Activated CD4-positive, alpha-beta memory T cell treated with anti-CD3 and anti-CD28 coated beads for 36 hours (primary cell): ENCODE measurements around the gene MASP1. TPM values are rescaled to one million over a fixed set of nuclear protein-coding genes. Genes with fewer than 3 reads are reported as not detected.

Experiments
- CTCF ChIA-PET: fragments of 350-600 bp; sonication (Branson Sonifier 250); formaldehyde crosslinking; loops from one replicate; lab custom pipeline; 2021; ENCODE audit warnings: antibody characterized with exemption, inconsistent platforms; lab: Charles Lee
- POLR2A ChIA-PET: fragments of 350-600 bp; sonication (Branson Sonifier 250); formaldehyde crosslinking; loops from one replicate; lab custom pipeline; 2021; ENCODE audit warnings: antibody characterized with exemption; lab: Charles Lee
- DNase-seq: peaks from one replicate; pipeline ENCODE4 v3.0.0-alpha.2; 2020
- H3K27ac Mint-ChIP-seq: one replicate; pipeline ENCODE4 v1.8.0; 2021; ENCODE audit warnings: mixed read lengths
- H3K27me3 Mint-ChIP-seq: one replicate; pipeline ENCODE4 v1.8.0; 2021; ENCODE audit warnings: mixed read lengths
- H3K36me3 Mint-ChIP-seq: one replicate; pipeline ENCODE4 v1.8.0; 2021; ENCODE audit warnings: mixed read lengths
- H3K4me1 Mint-ChIP-seq: one replicate; pipeline ENCODE4 v1.8.0; 2021; ENCODE audit warnings: low read depth, mixed read lengths
- H3K4me3 Mint-ChIP-seq: one replicate; pipeline ENCODE4 v1.8.0; 2021; ENCODE audit warnings: mild to moderate bottlenecking, mixed read lengths
- H3K9me3 Mint-ChIP-seq: one replicate; pipeline ENCODE4 v1.8.0; 2021; ENCODE audit warnings: mixed read lengths
- intact Hi-C: fragments of 100-400 bp; cut with micrococcal nuclease; formaldehyde crosslinking; loops from one replicate; pipeline ENCODE4 v1.15.1; 2023
- total RNA-seq, 2 experiments: library from RNA; stranded (reverse); gene quantifications; one replicate each; pipeline ENCODE4 v1.2.3, GENCODE V29; 2021

The MASP1 gene
- total RNA-seq, 2 experiments from 2014 or later, result not detected

- ChIA-PET POLR2A (no interaction called here), CTCF (interaction anchor here (0.8 to 1.3 kb wide), 3 partner anchors 24 to 387 kb away, joined by 4 to 7 read pairs (median 4); no protein-coding TSS in a partner anchor)
- no peak for DNase-seq
- Mint-ChIP-seq H3K27ac (no peak overlapping the region), H3K4me1 (no peaks in the 10 kb centered on the region), H3K36me3 (no peaks in the 10 kb centered on the region), H3K4me3 (no peak overlapping the region), H3K27me3 (peaks cover 25% of the 10 kb centered on the region), H3K9me3 (no peaks in the 10 kb centered on the region)
- intact Hi-C loops, result no loop called here
Observed at GRCh38 chr3:187292631-187293515, 1.3 kb upstream of the MASP1 start.

GRCh38 chr3:187292181-187292580 is 644 bp upstream of the MASP1 start:
- ChIA-PET CTCF (no interaction called here), POLR2A (no interaction called here)
- Mint-ChIP-seq H3K4me1 (no peaks in the 10 kb centered on the region), H3K27me3 (peaks cover 25% of the 10 kb centered on the region), H3K9me3 (no peaks in the 10 kb centered on the region), H3K4me3 (no peak overlapping the region), H3K27ac (no peak overlapping the region), H3K36me3 (no peaks in the 10 kb centered on the region)
- DNase-seq, result no peak
- intact Hi-C loops, result no loop called here

GRCh38 chr3:187291001-187291511 is 481 bp downstream of the MASP1 start:
- no peaks in the 10 kb centered on the region for H3K36me3 Mint-ChIP-seq
- no peak for DNase-seq
- H3K9me3 Mint-ChIP-seq, result no peaks in the 10 kb centered on the region
- intact Hi-C loops, result no loop called here
- ChIA-PET CTCF (interaction anchor here (0.9 to 1.2 kb wide), 2 partner anchors 29 to 389 kb away, joined by 3 read pairs; no protein-coding TSS in a partner anchor), POLR2A (no interaction called here)
- H3K27ac Mint-ChIP-seq, result no peak overlapping the region
- H3K27me3 Mint-ChIP-seq, result peaks cover 27% of the 10 kb centered on the region
- no peak overlapping the region for H3K4me3 Mint-ChIP-seq
- no peaks in the 10 kb centered on the region for H3K4me1 Mint-ChIP-seq

GRCh38 chr3:187290503-187290902 is 1.0 kb downstream of the MASP1 start:
- Mint-ChIP-seq H3K27ac (no peak overlapping the region), H3K4me3 (no peak overlapping the region), H3K27me3 (peaks cover 26% of the 10 kb centered on the region), H3K9me3 (no peaks in the 10 kb centered on the region), H3K4me1 (no peaks in the 10 kb centered on the region), H3K36me3 (no peaks in the 10 kb centered on the region)
- POLR2A ChIA-PET, result no interaction called here
- intact Hi-C loops, result no loop called here
- CTCF ChIA-PET, result interaction anchor here (1.2 kb wide), 1 partner anchor 29 kb away, joined by 3 read pairs; no protein-coding TSS in a partner anchor
- DNase-seq, result no peak

GRCh38 chr3:187288855-187289605 is 2.5 kb downstream of the MASP1 start:
- Mint-ChIP-seq H3K9me3 (no peaks in the 10 kb centered on the region), H3K27me3 (peaks cover 25% of the 10 kb centered on the region), H3K27ac (no peak overlapping the region), H3K4me3 (no peak overlapping the region), H3K4me1 (no peaks in the 10 kb centered on the region), H3K36me3 (no peaks in the 10 kb centered on the region)
- ChIA-PET CTCF (interaction anchor here (0.9 to 1.8 kb wide), 2 partner anchors 10 to 31 kb away, joined by 3 to 5 read pairs; no protein-coding TSS in a partner anchor), POLR2A (no interaction called here)
- no peak for DNase-seq
- intact Hi-C loops, result no loop called here

- CTCF ChIA-PET, result interaction anchor here (0.9 to 1.8 kb wide), 2 partner anchors 10 to 32 kb away, joined by 3 to 5 read pairs; no protein-coding TSS in a partner anchor
Observed at GRCh38 chr3:187288131-187288854, 3.2 kb downstream of the MASP1 start.

GRCh38 chr3:187287256-187287655 is 4.3 kb downstream of the MASP1 start:
- peaks cover 18% of the 10 kb centered on the region for H3K27me3 Mint-ChIP-seq
- H3K4me3 Mint-ChIP-seq, result no peak overlapping the region
- H3K27ac Mint-ChIP-seq, result no peak overlapping the region
- ChIA-PET POLR2A (no interaction called here), CTCF (interaction anchor here (1.8 kb wide), 1 partner anchor 33 kb away, joined by 5 read pairs; no protein-coding TSS in a partner anchor)
- no peak for DNase-seq
- intact Hi-C loops, result no loop called here
- H3K36me3 Mint-ChIP-seq, result no peaks in the 10 kb centered on the region
- H3K9me3 Mint-ChIP-seq, result no peaks in the 10 kb centered on the region
- H3K4me1 Mint-ChIP-seq, result no peaks in the 10 kb centered on the region

More at GRCh38 chr3:187288131-187288854, 3.2 kb downstream of the MASP1 start:
- Mint-ChIP-seq H3K4me1 (no peaks in the 10 kb centered on the region), H3K4me3 (no peak overlapping the region), H3K27ac (no peak overlapping the region), H3K9me3 (no peaks in the 10 kb centered on the region), H3K36me3 (no peaks in the 10 kb centered on the region), H3K27me3 (peaks cover 22% of the 10 kb centered on the region)
- no peak for DNase-seq
- POLR2A ChIA-PET, result no interaction called here
- intact Hi-C loops, result no loop called here

- intact Hi-C loops, result no loop called here
Observed at GRCh38 chr3:187286467-187287059, 5.0 kb downstream of the MASP1 start.

GRCh38 chr3:187281191-187281714 is 10.3 kb downstream of the MASP1 start:
- no peaks in the 10 kb centered on the region for H3K4me1 Mint-ChIP-seq
- H3K36me3 Mint-ChIP-seq, result no peaks in the 10 kb centered on the region
- DNase-seq, result no peak
- H3K4me3 Mint-ChIP-seq, result no peak overlapping the region
- no peaks in the 10 kb centered on the region for H3K9me3 Mint-ChIP-seq
- ChIA-PET CTCF (no interaction called here), POLR2A (no interaction called here)
- no peak overlapping the region for H3K27ac Mint-ChIP-seq
- H3K27me3 Mint-ChIP-seq, result peaks cover 5% of the 10 kb centered on the region
- intact Hi-C loops, result no loop called here

More at GRCh38 chr3:187286467-187287059, 5.0 kb downstream of the MASP1 start:
- Mint-ChIP-seq H3K36me3 (no peaks in the 10 kb centered on the region), H3K4me3 (no peak overlapping the region), H3K27me3 (peaks cover 17% of the 10 kb centered on the region), H3K4me1 (no peaks in the 10 kb centered on the region), H3K9me3 (no peaks in the 10 kb centered on the region), H3K27ac (no peak overlapping the region)
- DNase-seq, result no peak
- ChIA-PET POLR2A (no interaction called here), CTCF (interaction anchor here (1.8 kb wide), 1 partner anchor 393 kb away, joined by 7 read pairs; no protein-coding TSS in a partner anchor)

- no peaks in the 10 kb centered on the region for H3K36me3 Mint-ChIP-seq
- no peaks in the 10 kb centered on the region for H3K4me1 Mint-ChIP-seq
- intact Hi-C loops, result no loop called here
- no peak overlapping the region for H3K4me3 Mint-ChIP-seq
- H3K9me3 Mint-ChIP-seq, result no peaks in the 10 kb centered on the region
- H3K27ac Mint-ChIP-seq, result no peak overlapping the region
- POLR2A ChIA-PET, result no interaction called here
- no peak for DNase-seq
- CTCF ChIA-PET, result no interaction called here
- peaks cover 5% of the 10 kb centered on the region for H3K27me3 Mint-ChIP-seq
Observed at GRCh38 chr3:187280644-187281043, 10.9 kb downstream of the MASP1 start.

GRCh38 chr3:187277129-187277462 is 14.4 kb downstream of the MASP1 start:
- Mint-ChIP-seq H3K27ac (no peak overlapping the region), H3K9me3 (no peaks in the 10 kb centered on the region), H3K36me3 (no peaks in the 10 kb centered on the region), H3K27me3 (peaks cover 6% of the 10 kb centered on the region), H3K4me1 (no peaks in the 10 kb centered on the region), H3K4me3 (no peak overlapping the region)
- intact Hi-C loops, result no loop called here
- POLR2A ChIA-PET, result no interaction called here
- CTCF ChIA-PET, result no interaction called here
- DNase-seq, result no peak
